H1 (cell line): ENCODE measurements around the gene WNK2. TPM values are rescaled to one million over a fixed set of nuclear protein-coding genes. Genes with fewer than 3 reads are reported as not detected.

Experiments used
- CTCF ChIA-PET: fragments of 300-600 bp; sonication (Branson Sonifier 250); formaldehyde crosslinking; loops from one replicate; lab custom pipeline; 2021; ENCODE audit not compliant: partially characterized antibody; lab: Charles Lee
- POLR2A ChIA-PET: fragments of 300-600 bp; sonication (Branson Sonifier 250); formaldehyde crosslinking; loops from one replicate; lab custom pipeline; 2021; ENCODE audit warnings: inconsistent platforms; ENCODE audit not compliant: partially characterized antibody; lab: Charles Lee
- DNase-seq, 2 experiments: peaks; one replicate each; pipeline versions ENCODE4 v3.0.0 to v3.0.0-alpha.2; 2010 to 2022; ENCODE audit warnings: low spot score in 2 of 2, low read depth in 1 of 2, mixed read lengths in 1 of 2
- FAIRE-seq: peaks from 2 replicates; lab custom pipeline; 2011; peaks lifted over from hg19 to GRCh38; lab: Jason Lieb, UNC
- H2AFZ ChIP-seq: 2 replicates; pipeline ENCODE4 v1.8.1; 2012; ENCODE audit warnings: low read length, inconsistent platforms
- H2AK5ac ChIP-seq: 2 replicates; pipeline ENCODE4 v1.6.1; 2013; ENCODE audit warnings: low read depth, low read length
- H2BK120ac ChIP-seq: replicated peaks from 2 replicates; pipeline ENCODE3; 2013; ENCODE audit warnings: low read depth, low read length, inconsistent platforms
- H2BK12ac ChIP-seq: 2 replicates; pipeline ENCODE4 v1.6.1; 2013; ENCODE audit warnings: low read depth, low read length
- H2BK15ac ChIP-seq: 2 replicates; pipeline ENCODE4 v1.6.1; 2013; ENCODE audit warnings: low read length
- H2BK20ac ChIP-seq: 2 replicates; pipeline ENCODE4 v1.6.1; 2013; ENCODE audit warnings: low read length
- H2BK5ac ChIP-seq: 2 replicates; pipeline ENCODE4 v1.6.1; 2013; ENCODE audit warnings: low read depth, low read length
- H3K14ac ChIP-seq: 2 replicates; pipeline ENCODE4 v1.6.1; 2013; ENCODE audit warnings: inconsistent platforms; ENCODE audit not compliant: insufficient read length
- H3K18ac ChIP-seq: 2 replicates; pipeline ENCODE4 v1.6.1; 2013; ENCODE audit warnings: low read length; ENCODE audit errors: extremely low read depth
- H3K23ac ChIP-seq: 2 replicates; pipeline ENCODE4 v1.6.1; 2013; ENCODE audit warnings: inconsistent platforms; ENCODE audit not compliant: insufficient read length
- H3K23me2 ChIP-seq: 2 replicates; pipeline ENCODE4 v1.6.1; 2013; ENCODE audit warnings: low read depth, low read length
- H3K27ac ChIP-seq: 2 replicates; pipeline ENCODE4 v1.6.1; 2011; ENCODE audit warnings: low read depth, low read length, inconsistent platforms
- H3K27me3 ChIP-seq, 4 experiments: replicated peaks in 1 of 4; 1 replicate in 1 of 4; 2 replicates in 3 of 4; pipeline versions ENCODE4 v1.6.1 to v1.8.1; 2011 to 2013; ENCODE audit warnings: low read length in 3 of 4, mild to moderate bottlenecking in 3 of 4, inconsistent platforms in 2 of 4, mixed read lengths in 2 of 4, moderate library complexity in 1 of 4; ENCODE audit not compliant: control insufficient read depth in 3 of 4, insufficient read depth in 3 of 4; ENCODE audit errors: extremely low read depth in 1 of 4
- H3K36me3 ChIP-seq, 4 experiments: 2 replicates each; pipeline versions ENCODE4 v1.6.1 to v1.8.1; 2011 to 2013; ENCODE audit warnings: mild to moderate bottlenecking in 4 of 4, low read length in 3 of 4, moderate library complexity in 2 of 4, control low read depth in 1 of 4, inconsistent platforms in 1 of 4; ENCODE audit not compliant: insufficient read depth in 4 of 4, control insufficient read depth in 2 of 4
- H3K4ac ChIP-seq: replicated peaks from 2 replicates; pipeline ENCODE3; 2013; ENCODE audit warnings: low read length, low read depth, mixed read lengths, inconsistent platforms; ENCODE audit not compliant: insufficient read length
- H3K4me1 ChIP-seq, 4 experiments: replicated peaks in 1 of 4; 1 replicate in 1 of 4; 2 replicates in 3 of 4; pipeline versions ENCODE4 v1.6.1 to v1.8.1; 2011 to 2013; ENCODE audit warnings: low read length in 3 of 4, inconsistent platforms in 2 of 4, mixed read lengths in 1 of 4; ENCODE audit not compliant: insufficient read depth in 4 of 4, control insufficient read depth in 3 of 4
- H3K4me2 ChIP-seq, 2 experiments: 2 replicates each; pipeline versions ENCODE4 v1.6.1 to v1.8.1; 2011 to 2013; ENCODE audit warnings: low read depth in 2 of 2, low read length in 2 of 2, control low read depth in 1 of 2, inconsistent platforms in 1 of 2, mild to moderate bottlenecking in 1 of 2; ENCODE audit not compliant: insufficient read depth in 1 of 2
- H3K4me3 ChIP-seq, 4 experiments: fragments of 200-600, 300-600 bp in 1 of 4; sonication (generic), shearing (Covaris generic), sonication (Bioruptor Twin) in 1 of 4; 2 replicates each; pipeline versions ENCODE4 v1.5.1 to v1.8.1; 2011 to 2016; ENCODE audit warnings: low read length in 4 of 4, low read depth in 3 of 4, control low read depth in 2 of 4, inconsistent platforms in 2 of 4, mild to moderate bottlenecking in 2 of 4, mixed read lengths in 1 of 4, moderate library complexity in 1 of 4; ENCODE audit not compliant: insufficient read depth in 2 of 4; ENCODE audit errors: extremely low read depth in 1 of 4
- H3K56ac ChIP-seq: replicated peaks from 2 replicates; pipeline ENCODE3; 2013; ENCODE audit warnings: low read depth, mild to moderate bottlenecking, mixed read lengths, low read length, inconsistent platforms; ENCODE audit not compliant: insufficient read length
- H3K79me1 ChIP-seq: 2 replicates; pipeline ENCODE4 v1.6.1; 2013; ENCODE audit warnings: low read depth, low read length, control low read depth
- H3K79me2 ChIP-seq, 2 experiments: 2 replicates each; pipeline versions ENCODE4 v1.6.1 to v1.8.1; 2012 to 2013; ENCODE audit warnings: low read length in 2 of 2, mild to moderate bottlenecking in 2 of 2, inconsistent platforms in 1 of 2; ENCODE audit not compliant: insufficient read depth in 2 of 2, control insufficient read depth in 1 of 2
- H3K9ac ChIP-seq, 4 experiments: replicated peaks in 1 of 4; 1 replicate in 1 of 4; 2 replicates in 3 of 4; pipeline versions ENCODE4 v1.6.1 to v1.8.1; 2011 to 2013; ENCODE audit warnings: low read depth in 3 of 4, low read length in 3 of 4, control low read depth in 2 of 4, mild to moderate bottlenecking in 2 of 4, moderate library complexity in 2 of 4, inconsistent platforms in 1 of 4; ENCODE audit errors: extremely low read depth in 1 of 4
- H3K9me3 ChIP-seq, 2 experiments: 2 replicates each; pipeline versions ENCODE4 v1.6.1 to v1.8.1; 2012 to 2013; ENCODE audit warnings: mild to moderate bottlenecking in 2 of 2, moderate library complexity in 2 of 2, control low read depth in 1 of 2, inconsistent platforms in 1 of 2, low read depth in 1 of 2, low read length in 1 of 2, mixed read lengths in 1 of 2; ENCODE audit not compliant: insufficient read depth in 2 of 2
- H4K20me1 ChIP-seq, 2 experiments: replicated peaks in 1 of 2; 2 replicates each; pipeline versions ENCODE3 to v1.8.1; 2011 to 2013; ENCODE audit warnings: inconsistent platforms in 2 of 2, low read length in 2 of 2, mild to moderate bottlenecking in 1 of 2; ENCODE audit not compliant: insufficient read depth in 2 of 2, control insufficient read depth in 1 of 2
- H4K5ac ChIP-seq: 2 replicates; pipeline ENCODE4 v1.6.1; 2013; ENCODE audit warnings: low read length, low read depth, mixed read lengths, inconsistent platforms; ENCODE audit not compliant: insufficient read length
- H4K8ac ChIP-seq: 2 replicates; pipeline ENCODE4 v1.8.0; 2013; ENCODE audit warnings: mild to moderate bottlenecking, moderate library complexity, low read length, inconsistent platforms; ENCODE audit not compliant: insufficient read depth; ENCODE audit errors: extremely low read depth
- H4K91ac ChIP-seq: replicated peaks from 2 replicates; pipeline ENCODE3; 2013; ENCODE audit warnings: low read length, mixed read lengths, inconsistent platforms; ENCODE audit not compliant: insufficient read length
- CHD1 ChIP-seq: IDR thresholded peaks from 2 replicates; pipeline ENCODE4 v1.6.1; 2012; ENCODE audit warnings: low read depth, low read length, improper control_type of control experiment
- KDM4A ChIP-seq: IDR thresholded peaks from one replicate; pipeline ENCODE4 v1.7.1; 2012; ENCODE audit warnings: low read depth, mild to moderate bottlenecking, moderate library complexity, low read length, inconsistent platforms; ENCODE audit not compliant: severe bottlenecking
- MAFK ChIP-seq: IDR thresholded peaks from 2 replicates; pipeline ENCODE4 v1.6.1; 2012; ENCODE audit warnings: low read depth, mild to moderate bottlenecking, improper control_type of control experiment, low read length
- NANOG ChIP-seq: IDR thresholded peaks from 2 replicates; pipeline ENCODE4 v1.6.1; 2011; ENCODE audit warnings: low read length, low read depth, mild to moderate bottlenecking, inconsistent platforms; ENCODE audit not compliant: insufficient read depth, poor library complexity, severe bottlenecking
- PHF8 ChIP-seq: fragments of 200-600 bp; sonication (generic); conservative IDR thresholded peaks from 2 replicates; pipeline ENCODE4 v1.7.1; 2012; ENCODE audit warnings: low read depth, mild to moderate bottlenecking, inconsistent platforms, low read length, moderate library complexity
- WGBS, 2 experiments: shearing (Covaris generic) in 1 of 2; methylation state at CpG; one replicate each; pipeline versions ENCODE4 v1.1.6 to v1.1.7; 2013 to 2015; ENCODE audit warnings: low lambda C conversion rate in 2 of 2, mixed read lengths in 2 of 2, inconsistent platforms in 1 of 2, low coverage in 1 of 2, missing lambda C conversion rate in 1 of 2; ENCODE audit not compliant: insufficient replicate concordance in 2 of 2, insufficient coverage in 1 of 2, insufficient read length in 1 of 2; ENCODE audit errors: extremely low coverage in 1 of 2, missing lambda C conversion rate in 1 of 2; 5-methylcytosine and 5-hydroxymethylcytosine counted together
- polyA plus RNA-seq, 7 experiments: library from polyadenylated mRNA; depleted of rRNA in 3 of 7; stranded (reverse) in 5 of 7; unstranded in 2 of 7; fragments of >200 nt in 5 of 7; fragments of 200-250 nt in 2 of 7; gene quantifications; 1 replicate in 5 of 7; 2 replicates in 1 of 7; 4 replicates in 1 of 7; pipeline versions ENCODE4 v1.2.1 to v1.2.3, GENCODE V29; 2011 to 2013; ENCODE audit warnings: missing spikeins in 2 of 7, mixed read lengths in 2 of 7
- total RNA-seq: library from RNA; stranded (reverse); fragmentation: NEBNext Ultra II Directional; extraction: Animal tissue kit (Norgen Biotek cat#: 25700); gene quantifications from 2 replicates; pipeline ENCODE4 v1.2.1, GENCODE V29; 2021

WNK2 gene
- total and polyA plus RNA-seq, 2 of the 8 experiments (the other 6 are each of a cell fraction or from before 2014, with no cell fraction given) = 12.0 to 87.2 TPM

DNA sequence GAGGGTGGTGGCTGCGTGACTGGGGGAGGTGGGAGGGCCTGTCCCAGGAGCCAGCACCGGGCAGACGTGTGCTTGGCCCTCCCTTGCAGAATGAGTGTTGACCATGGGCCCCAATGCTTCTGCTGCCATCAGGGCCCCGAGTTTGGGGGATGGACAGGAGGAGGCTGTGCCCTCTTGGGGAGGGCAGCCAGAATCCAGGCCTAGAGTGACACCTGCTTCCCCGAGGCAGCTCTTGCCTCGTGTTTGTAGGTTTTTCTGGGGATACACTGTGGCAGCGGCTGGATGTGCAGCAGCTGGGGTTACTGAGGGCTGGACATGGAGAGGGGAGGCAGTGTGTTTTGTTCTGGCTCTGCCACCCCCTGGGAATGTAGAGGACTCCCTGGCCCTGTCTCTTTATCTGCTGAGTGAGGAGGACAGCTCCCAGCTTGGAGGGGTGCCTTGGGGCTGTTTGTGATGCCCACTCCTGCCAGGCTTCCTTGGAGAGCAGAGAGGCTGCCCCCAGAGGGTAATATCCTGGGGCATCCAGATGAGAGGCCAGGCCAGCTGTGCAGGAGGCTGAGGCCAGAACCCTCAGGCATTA is 22.7 kb downstream of the WNK2 start:
- H3K9ac ChIP-seq = no peak overlapping the region
- peaks cover 51% of the 10 kb centered on the region for H3K79me1 ChIP-seq
- 84% methylated on average over 7 of the region's 7 CpGs; no CpG with 5 or more reads in 1 of the 2 experiments for WGBS, 2 experiments
- H3K79me2 ChIP-seq = peaks cover 5 to 40% of the 10 kb centered on the region in 2 experiments; a peak in 3 of 4 replicates
- H2AFZ ChIP-seq = no peak overlapping the region
- H2BK12ac ChIP-seq = no peak overlapping the region
- H3K36me3 ChIP-seq = no peaks in the 10 kb centered on the region; a peak in 1 of 8 replicates
- no peaks in the 10 kb centered on the region for H3K27me3 ChIP-seq
- no peak overlapping the region for H2BK5ac ChIP-seq
- no peak overlapping the region for H3K4me3 ChIP-seq
- H2AK5ac ChIP-seq = no peak overlapping the region
- H3K4ac ChIP-seq = no peak overlapping the region
- H2BK120ac ChIP-seq = no peak overlapping the region
- H3K23me2 ChIP-seq = peaks cover 13% of the 10 kb centered on the region; the same call in 1 of the 2 replicates
- DNase-seq = no peak
- ChIA-PET POLR2A (interaction anchor here (0.5 to 0.7 kb wide), 2 partner anchors 10 to 254 kb away, joined by 3 to 4 read pairs; no protein-coding TSS in a partner anchor), CTCF (interaction anchor here (1.1 kb wide), 1 partner anchor 14 kb away, joined by 3 read pairs; no protein-coding TSS in a partner anchor)
- H3K9me3 ChIP-seq = no peaks in the 10 kb centered on the region; a peak in 1 of 4 replicates
- H4K5ac ChIP-seq = no peak overlapping the region
- no peak overlapping the region for H3K23ac ChIP-seq
- no peak overlapping the region for H4K8ac ChIP-seq
- H4K91ac ChIP-seq = no peak overlapping the region
- H3K4me1 ChIP-seq = peaks cover 0 to 6% (median 2%) of the 10 kb centered on the region in 4 experiments; a peak in 3 of 7 replicates
- H2BK15ac ChIP-seq = no peak overlapping the region
- FAIRE-seq = no peak
- no peak overlapping the region for H2BK20ac ChIP-seq
- H3K27ac ChIP-seq = no peak overlapping the region
- H3K56ac ChIP-seq = no peak overlapping the region
- H3K4me2 ChIP-seq = no peak overlapping the region
- peaks cover 0 to 32% of the 10 kb centered on the region in 2 experiments for H4K20me1 ChIP-seq
- no peak overlapping the region for H3K14ac ChIP-seq
- no peak overlapping the region for H3K18ac ChIP-seq
- no peak for TF ChIP-seq NANOG
- TF ChIP-seq CHD1 = no peak
- no peak for TF ChIP-seq KDM4A
- TF ChIP-seq PHF8 = no peak
- TF ChIP-seq MAFK = no peak
